Endometrial microvascular endothelial cells (primary cell): ENCODE measurements around the gene VAT1. TPM values are rescaled to one million over a fixed set of nuclear protein-coding genes. Genes with fewer than 3 reads are reported as not detected.
"Not testable (repeated sequence)": the region's sequence is repeated elsewhere in the genome, so short reads cannot be mapped to it uniquely, and the experiment has no call there.

ENCODE experiments used
- in situ Hi-C: cut with HindIII; loops from 2 replicates; pipeline ENCODE4 v1.10.0; 2017; ENCODE audit warnings: low sequenced_read_pairs, low pct_unique_long_range_greater_than_20kb; ENCODE audit errors: inconsistent ontology term
- total RNA-seq: library from RNA; depleted of rRNA; stranded (reverse); fragments of >200 nt; gene quantifications from one replicate; pipeline ENCODE4 v1.2.3, GENCODE V29; 2015; ENCODE audit errors: inconsistent ontology term

Gene VAT1
- total RNA-seq, 1 donor from 2014 or later: 599 TPM

DNA sequence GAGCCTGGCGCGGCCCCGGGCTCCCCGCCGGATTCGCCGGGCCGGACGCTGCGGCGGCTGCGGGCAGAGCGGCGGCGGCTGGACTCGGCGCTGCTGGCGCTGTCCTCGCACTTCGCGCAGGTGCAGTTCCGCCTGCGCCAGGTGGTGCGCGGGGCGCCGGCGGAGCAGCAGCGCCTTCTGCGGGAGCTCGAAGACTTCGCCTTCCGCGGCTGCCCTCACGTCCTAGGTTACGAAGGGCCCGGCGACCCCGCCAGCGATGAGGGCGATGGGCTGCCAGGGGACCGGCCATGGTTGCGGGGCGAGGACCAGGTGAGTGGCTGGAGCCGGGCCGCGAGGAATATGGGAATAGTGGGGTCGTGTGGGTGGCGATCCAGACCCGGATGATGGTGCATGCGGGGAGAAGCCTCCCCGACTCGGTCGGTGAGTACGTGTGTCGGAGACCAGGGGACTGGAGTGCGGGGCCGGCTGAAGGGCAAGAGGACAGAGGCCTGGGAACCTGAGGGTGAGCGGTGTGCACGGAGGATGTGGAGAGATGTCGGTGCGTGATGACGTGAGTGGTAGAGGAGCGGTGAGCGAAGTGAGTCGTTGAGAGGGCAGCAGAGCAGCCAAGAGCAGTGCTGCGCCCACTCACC, 41.3 kb downstream of the VAT1 start:
- in situ Hi-C loops: no loop called here

DNA sequence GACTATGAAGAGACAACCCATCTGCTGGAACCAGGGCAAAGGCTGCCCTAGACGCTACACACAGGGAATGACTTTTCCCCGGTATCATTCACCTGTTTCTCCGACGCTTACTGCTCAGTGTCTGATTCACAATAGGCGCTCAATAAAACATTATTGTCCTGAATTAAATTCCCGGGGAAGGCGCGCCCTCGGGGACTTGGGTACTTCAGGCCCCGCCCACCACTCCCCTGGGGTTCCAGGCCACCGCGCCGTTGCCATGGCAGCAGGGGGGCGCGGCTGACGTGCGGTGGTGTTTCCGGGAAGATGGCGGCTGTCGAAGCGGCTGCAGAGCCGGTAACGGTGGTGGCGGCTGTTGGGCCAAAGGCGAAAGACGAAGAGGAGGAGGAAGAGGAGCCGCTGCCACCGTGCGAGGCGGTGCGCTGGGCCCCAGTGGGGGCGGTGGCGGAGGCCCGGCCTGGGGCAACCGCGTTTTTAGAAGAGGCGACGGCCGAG, 41.9 kb downstream of the VAT1 start, which contains the start of gene RUNDC1:
Gene RUNDC1 (plus strand): TSS at position 292 of the 492 bp plus-strand sequence. CDS start 12 bp downstream, at position 304.
- in situ Hi-C loops: no loop called here

GRCh38 chr17:42979511-42980273, 42.5 kb downstream of the VAT1 start, which contains the start of gene PTGES3L:
PTGES3L (minus strand) TSS chr17:42980080; CDS start chr17:42980053, 27 bp downstream.
- in situ Hi-C loops: no loop called here

- in situ Hi-C loops: not testable (repeated sequence)
These were observed 46.5 kb downstream of the VAT1 start for GRCh38 chr17:42975701-42976100.

DNA sequence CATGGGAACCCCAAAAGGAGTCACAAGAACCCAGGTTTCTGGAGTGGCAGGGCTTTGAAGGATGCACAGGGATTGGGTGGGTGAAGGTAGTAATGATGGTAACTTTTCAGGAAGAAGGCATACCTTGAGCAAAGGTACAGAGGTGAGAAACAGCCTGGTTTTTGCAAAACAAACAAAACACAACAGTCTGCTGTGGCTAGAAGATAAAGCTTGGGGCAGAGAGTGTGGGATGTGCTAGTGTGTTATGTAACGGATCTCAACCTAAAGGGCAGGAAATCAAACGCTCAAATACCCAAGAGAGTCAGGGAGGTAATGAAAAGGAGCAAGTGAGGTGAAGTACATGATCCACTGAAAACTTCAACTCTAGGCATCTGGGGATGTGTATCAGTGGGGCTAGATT, 46.9 kb downstream of the VAT1 start:
- in situ Hi-C loops: no loop called here

- in situ Hi-C loops: not testable (repeated sequence)
These were observed 48.9 kb downstream of the VAT1 start for GRCh38 chr17:42973323-42973722.

GRCh38 chr17:42971589-42971988, 50.6 kb downstream of the VAT1 start:
- in situ Hi-C loops: no loop called here

- in situ Hi-C loops: no loop called here
These were observed 53.1 kb downstream of the VAT1 start for GRCh38 chr17:42969001-42969581.

DNA sequence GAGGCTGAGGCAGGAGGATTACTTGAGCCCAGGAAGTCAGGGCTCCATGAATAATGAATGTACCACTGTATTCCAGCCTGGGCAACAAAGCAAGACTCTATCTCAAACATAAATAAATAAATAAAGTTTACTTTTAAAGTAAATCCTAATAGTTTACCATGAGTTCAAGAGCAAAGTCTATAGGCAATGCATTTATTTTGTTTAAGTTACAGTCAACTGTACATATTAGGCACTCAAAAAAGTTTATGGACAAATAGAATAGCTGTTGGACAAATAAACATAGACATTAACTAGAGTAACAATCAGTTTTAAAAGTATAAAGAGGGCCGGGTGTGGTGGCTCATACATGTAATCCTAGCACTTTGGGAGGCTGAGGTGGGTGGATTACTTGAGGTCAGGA, 54.3 kb downstream of the VAT1 start:
- in situ Hi-C loops: no loop called here

Other genes starting within 250 kb of the VAT1 start
- 70.5 TPM for gene VPS25, start 248.9 kb downstream of the VAT1 start, total RNA-seq
- 6.5 TPM for gene WNK4, start 241.8 kb downstream of the VAT1 start, total RNA-seq
- gene COA3, start 223.7 kb downstream of the VAT1 start, total RNA-seq: 79.3 TPM
- gene CNTD1, start 223.5 kb downstream of the VAT1 start, total RNA-seq: 0.37 TPM
- 109 TPM for gene BECN1, start 198.1 kb downstream of the VAT1 start, total RNA-seq
- gene PSME3, start 189.0 kb downstream of the VAT1 start, total RNA-seq: 163 TPM
- 0.09 TPM for gene AOC2, start 177.8 kb downstream of the VAT1 start, total RNA-seq
- not detected for gene AOC3, start 171.2 kb downstream of the VAT1 start, total RNA-seq
- gene G6PC1, start 121.6 kb downstream of the VAT1 start, total RNA-seq: not detected
- gene AARSD1, start 57.9 kb downstream of the VAT1 start, total RNA-seq: 34.3 TPM
- gene PTGES3L, start 42.3 kb downstream of the VAT1 start, total RNA-seq: not detected
- gene RUNDC1, start 41.8 kb downstream of the VAT1 start, total RNA-seq: 7.3 TPM
- 880 TPM for gene RPL27, start 24.0 kb downstream of the VAT1 start, total RNA-seq
- gene IFI35, start 15.6 kb downstream of the VAT1 start, total RNA-seq: 62.6 TPM
- under 0.01 TPM for gene RND2, start 2.8 kb upstream of the VAT1 start, total RNA-seq
- gene BRCA1, start 103.0 kb upstream of the VAT1 start, total RNA-seq: 22.7 TPM
- 53.6 TPM for gene NBR1, start 148.8 kb upstream of the VAT1 start, total RNA-seq
- gene TMEM106A, start 189.5 kb upstream of the VAT1 start, total RNA-seq: 6.1 TPM
- not detected for gene CCDC200, start 206.2 kb upstream of the VAT1 start, total RNA-seq
- not detected for gene RNU2-1, start 211.6 kb upstream of the VAT1 start, total RNA-seq